HS-5 (cell line): ENCODE results near the gene RPS4Y1.
"Not testable (repeated sequence)": the region's sequence is repeated elsewhere in the genome, so short reads cannot be mapped to it uniquely, and the experiment has no call there.

Experiments used
- DNase-seq: peaks from one replicate; pipeline ENCODE4 v3.0.0-alpha.2; 2012; ENCODE audit warnings: low read depth

The RPS4Y1 gene

GRCh38 chrY:2841471-2841893 lies at the start of gene RPS4Y1:
Gene RPS4Y1 (plus strand): TSS chrY:2841602. CDS start chrY:2841625, 23 bp downstream.
- peak; percentile 52 for DNase-seq

- no peak for DNase-seq
Measured at GRCh38 chrY:2796977-2797523, 44.4 kb upstream of the RPS4Y1 start.

GRCh38 chrY:2797991-2798390 lies 43.4 kb upstream of the RPS4Y1 start:
- DNase-seq = no peak

- no peak for DNase-seq
Measured at GRCh38 chrY:2800246-2800645, 41.2 kb upstream of the RPS4Y1 start.

GRCh38 chrY:2817146-2817896 lies 24.1 kb upstream of the RPS4Y1 start:
- not testable (repeated sequence) for DNase-seq

- DNase-seq = no peak
Measured at GRCh38 chrY:2824471-2824870, 16.9 kb upstream of the RPS4Y1 start.

- no peak for DNase-seq
Measured at GRCh38 chrY:2828497-2828896, 12.9 kb upstream of the RPS4Y1 start.

- no peak for DNase-seq
Measured at GRCh38 chrY:2835230-2835629, 6.2 kb upstream of the RPS4Y1 start.

- no peak for DNase-seq
Measured at GRCh38 chrY:2837078-2837477, 4.3 kb upstream of the RPS4Y1 start.

- DNase-seq = no peak
Measured at GRCh38 chrY:2837932-2838331, 3.5 kb upstream of the RPS4Y1 start.

- DNase-seq = no peak
Measured at GRCh38 chrY:2846791-2847190, 5.4 kb downstream of the RPS4Y1 start.

- no peak for DNase-seq
Measured at GRCh38 chrY:2848384-2848783, 7.0 kb downstream of the RPS4Y1 start.

- DNase-seq = no peak
Measured at GRCh38 chrY:2849368-2849767, 8.0 kb downstream of the RPS4Y1 start.

- DNase-seq = no peak
Measured at GRCh38 chrY:2854145-2854774, 12.9 kb downstream of the RPS4Y1 start.

GRCh38 chrY:2857068-2857467 lies 15.7 kb downstream of the RPS4Y1 start:
- no peak for DNase-seq

GRCh38 chrY:2857686-2858085 lies 16.3 kb downstream of the RPS4Y1 start:
- DNase-seq = no peak

- no peak for DNase-seq
Measured at GRCh38 chrY:2859782-2860181, 18.4 kb downstream of the RPS4Y1 start.

GRCh38 chrY:2860511-2860910 lies 19.1 kb downstream of the RPS4Y1 start:
- DNase-seq = peak; percentile 37

GRCh38 chrY:2866581-2866980 lies 25.2 kb downstream of the RPS4Y1 start:
- no peak for DNase-seq

GRCh38 chrY:2867469-2867868 lies 26.1 kb downstream of the RPS4Y1 start:
- no peak for DNase-seq

- no peak for DNase-seq
Measured at GRCh38 chrY:2868035-2868607, 26.7 kb downstream of the RPS4Y1 start.

GRCh38 chrY:2872234-2872633 lies 30.8 kb downstream of the RPS4Y1 start:
- DNase-seq = not testable (repeated sequence)

- DNase-seq = no peak
Measured at GRCh38 chrY:2874211-2874610, 32.8 kb downstream of the RPS4Y1 start.
